ENCODE results near the gene C6orf47.

- TF ChIP-seq EZH2 (IDR thresholded peaks at IDR 0.05; ENCODE audit: insufficient read depth, poor library complexity, severe bottlenecking) (no peak), EZH2phosphoT487 (IDR thresholded peaks at IDR 0.05; ENCODE audit: insufficient read depth, low read depth) (no peak)
Observed at GRCh38 chr6:31639043-31639442, 21.5 kb downstream of the C6orf47 start.

Data from GM23248 (cell line).